HepG2 (cell line): ENCODE data around the gene DSCAM. TPM values are rescaled to one million over a fixed set of nuclear protein-coding genes. Genes with fewer than 3 reads are reported as not detected.

Source experiments
- CBX2 ChIP-seq, 2 experiments: fragments of 200-600 bp in 1 of 2; sonication (generic); formaldehyde crosslinking in 1 of 2; IDR thresholded peaks; 2 replicates each; pipeline versions ENCODE4 v1.7.0 to v1.8.1; 2018 to 2022; ENCODE audit warnings: low read depth in 2 of 2, low read length in 1 of 2, mild to moderate bottlenecking in 1 of 2, missing genetic modification reagents in 1 of 2
- HDAC2 ChIP-seq: sonication (generic); formaldehyde crosslinking; IDR thresholded peaks from 2 replicates; pipeline ENCODE4 v1.4.0; 2020; ENCODE audit warnings: missing genetic modification reagents
- NCOA5 ChIP-seq: sonication (generic); formaldehyde crosslinking; IDR thresholded peaks from 2 replicates; pipeline ENCODE4 v1.4.0; 2020; ENCODE audit warnings: missing genetic modification reagents
- PAX8 ChIP-seq: sonication (generic); formaldehyde crosslinking; IDR thresholded peaks from 2 replicates; pipeline ENCODE4 v1.8.0; 2022; ENCODE audit warnings: mild to moderate bottlenecking, missing genetic modification reagents, borderline replicate concordance
- SMARCC2 ChIP-seq: fragments of 450-650 bp; IDR thresholded peaks from 2 replicates; pipeline ENCODE4 v1.6.1; 2017; ENCODE audit warnings: antibody characterized with exemption, mild to moderate bottlenecking
- SMARCE1 ChIP-seq: fragments of 450-650 bp; IDR thresholded peaks from 2 replicates; pipeline ENCODE4 v1.6.1; 2017; ENCODE audit warnings: borderline replicate concordance
- ZFP1 ChIP-seq: IDR thresholded peaks from 2 replicates; pipeline ENCODE4 v1.6.1; 2016
- ZNF274 ChIP-seq: sonication (generic); formaldehyde crosslinking; IDR thresholded peaks from 2 replicates; pipeline ENCODE4 v1.5.1; 2020; ENCODE audit warnings: mild to moderate bottlenecking, missing genetic modification reagents
- ZNF619 ChIP-seq: sonication (generic); formaldehyde crosslinking; IDR thresholded peaks from 2 replicates; pipeline ENCODE4 v1.4.0; 2020; ENCODE audit warnings: mild to moderate bottlenecking, missing genetic modification reagents
- ZNF746 ChIP-seq: sonication (generic); formaldehyde crosslinking; IDR thresholded peaks from 2 replicates; pipeline ENCODE4 v1.8.0; 2022; ENCODE audit warnings: mild to moderate bottlenecking, missing genetic modification reagents
- polyA plus RNA-seq, 8 experiments: library from polyadenylated mRNA; depleted of rRNA in 3 of 8; stranded (reverse) in 7 of 8; unstranded in 1 of 8; fragments of >200 nt; fragmentation: Illumina TruSeq in 4 of 8; extraction: Trizol in 4 of 8; gene quantifications; 2 replicates each; pipeline versions ENCODE4 v1.2.1 to v1.2.3, GENCODE V29; 2011 to 2016; ENCODE audit warnings: low read depth in 4 of 8, missing spikeins in 1 of 8, mixed read lengths in 1 of 8; ENCODE audit not compliant: insufficient read depth in 1 of 8
- total RNA-seq, 5 experiments: library from RNA; depleted of rRNA; stranded (reverse); fragments of >200 nt; fragmentation: Illumina TruSeq; extraction: Trizol; gene quantifications; 2 replicates each; pipeline ENCODE4 v1.2.3, GENCODE V29; 2016; ENCODE audit warnings: low read depth in 1 of 5
- TF ChIP-seq, protein P1 (sequence below), 2 experiments: sonication (generic) in 1 of 2; formaldehyde crosslinking in 1 of 2; IDR thresholded peaks; 2 replicates each; pipeline versions ENCODE4 v1.6.1 to v1.9.0; 2014 to 2022; ENCODE audit warnings: antibody characterized with exemption in 1 of 2, borderline replicate concordance in 1 of 2, inconsistent platforms in 1 of 2, low read depth in 1 of 2, missing genetic modification reagents in 1 of 2
- TF ChIP-seq, protein P2 (sequence below): sonication (generic); formaldehyde crosslinking; IDR thresholded peaks from 2 replicates; pipeline ENCODE4 v1.8.1; 2023; ENCODE audit warnings: mild to moderate bottlenecking, missing genetic modification reagents
- TF ChIP-seq, protein P3 (sequence below): sonication (generic); formaldehyde crosslinking; IDR thresholded peaks from 2 replicates; pipeline ENCODE4 v1.9.0; 2021; ENCODE audit warnings: missing genetic modification reagents, borderline replicate concordance

The DSCAM gene
- total and polyA plus RNA-seq, 2 of the 13 experiments (the other 11 are each of a cell fraction or from before 2014, with no cell fraction given) = not detected

DNA sequence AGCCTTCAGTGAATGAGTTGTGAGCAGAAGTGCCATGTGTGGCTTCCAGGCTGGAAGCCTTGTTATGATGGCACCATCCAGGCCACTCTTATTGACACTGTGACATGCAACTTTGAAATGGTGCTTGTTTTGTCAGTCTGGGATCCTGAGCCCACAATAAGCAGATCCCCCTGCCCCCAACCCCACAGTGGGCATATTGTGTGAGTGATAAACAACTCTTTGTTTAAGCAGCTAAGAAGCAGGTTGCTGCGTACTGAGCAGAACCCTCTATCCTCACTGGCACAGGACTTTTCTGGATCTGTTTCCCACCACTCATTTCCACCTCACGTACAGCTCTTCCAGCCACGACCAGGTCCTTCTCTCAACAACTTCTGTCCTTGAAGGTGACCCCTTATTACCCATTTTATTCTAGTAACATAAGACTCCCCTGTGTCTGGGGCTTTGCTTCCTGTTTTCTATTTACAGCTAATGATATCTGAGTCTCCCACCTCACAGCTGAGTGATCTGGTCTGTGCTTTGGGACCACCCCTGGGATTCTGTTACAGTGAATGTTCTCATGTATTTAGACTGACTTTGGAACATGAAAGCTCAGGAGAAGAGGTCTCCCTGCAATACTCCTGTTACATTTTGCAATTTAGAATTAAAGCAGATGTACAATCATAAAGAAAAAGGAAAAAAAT is 604.2 kb downstream of the DSCAM start (continued):
- TF ChIP-seq, protein P1, sequence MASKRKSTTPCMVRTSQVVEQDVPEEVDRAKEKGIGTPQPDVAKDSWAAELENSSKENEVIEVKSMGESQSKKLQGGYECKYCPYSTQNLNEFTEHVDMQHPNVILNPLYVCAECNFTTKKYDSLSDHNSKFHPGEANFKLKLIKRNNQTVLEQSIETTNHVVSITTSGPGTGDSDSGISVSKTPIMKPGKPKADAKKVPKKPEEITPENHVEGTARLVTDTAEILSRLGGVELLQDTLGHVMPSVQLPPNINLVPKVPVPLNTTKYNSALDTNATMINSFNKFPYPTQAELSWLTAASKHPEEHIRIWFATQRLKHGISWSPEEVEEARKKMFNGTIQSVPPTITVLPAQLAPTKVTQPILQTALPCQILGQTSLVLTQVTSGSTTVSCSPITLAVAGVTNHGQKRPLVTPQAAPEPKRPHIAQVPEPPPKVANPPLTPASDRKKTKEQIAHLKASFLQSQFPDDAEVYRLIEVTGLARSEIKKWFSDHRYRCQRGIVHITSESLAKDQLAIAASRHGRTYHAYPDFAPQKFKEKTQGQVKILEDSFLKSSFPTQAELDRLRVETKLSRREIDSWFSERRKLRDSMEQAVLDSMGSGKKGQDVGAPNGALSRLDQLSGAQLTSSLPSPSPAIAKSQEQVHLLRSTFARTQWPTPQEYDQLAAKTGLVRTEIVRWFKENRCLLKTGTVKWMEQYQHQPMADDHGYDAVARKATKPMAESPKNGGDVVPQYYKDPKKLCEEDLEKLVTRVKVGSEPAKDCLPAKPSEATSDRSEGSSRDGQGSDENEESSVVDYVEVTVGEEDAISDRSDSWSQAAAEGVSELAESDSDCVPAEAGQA (IDR thresholded peaks at IDR 0.05; ENCODE audit: low read depth) = no peak
- TF ChIP-seq, protein P1 (CRISPR knock-in tag; IDR thresholded peaks at IDR 0.05; ENCODE audit: borderline replicate concordance) = no peak
- no peak for TF ChIP-seq ZNF746 (CRISPR knock-in tag)
- TF ChIP-seq NCOA5 (CRISPR knock-in tag) = no peak
- TF ChIP-seq SMARCC2 = no peak
- no peak for TF ChIP-seq HDAC2 (CRISPR knock-in tag)
- TF ChIP-seq, protein P2, sequence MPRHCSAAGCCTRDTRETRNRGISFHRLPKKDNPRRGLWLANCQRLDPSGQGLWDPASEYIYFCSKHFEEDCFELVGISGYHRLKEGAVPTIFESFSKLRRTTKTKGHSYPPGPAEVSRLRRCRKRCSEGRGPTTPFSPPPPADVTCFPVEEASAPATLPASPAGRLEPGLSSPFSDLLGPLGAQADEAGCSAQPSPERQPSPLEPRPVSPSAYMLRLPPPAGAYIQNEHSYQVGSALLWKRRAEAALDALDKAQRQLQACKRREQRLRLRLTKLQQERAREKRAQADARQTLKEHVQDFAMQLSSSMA (CRISPR knock-in tag) = no peak
- TF ChIP-seq ZFP1 (CRISPR knock-in tag) = no peak
- no peak for TF ChIP-seq ZNF619 (CRISPR knock-in tag)
- TF ChIP-seq, protein P3, sequence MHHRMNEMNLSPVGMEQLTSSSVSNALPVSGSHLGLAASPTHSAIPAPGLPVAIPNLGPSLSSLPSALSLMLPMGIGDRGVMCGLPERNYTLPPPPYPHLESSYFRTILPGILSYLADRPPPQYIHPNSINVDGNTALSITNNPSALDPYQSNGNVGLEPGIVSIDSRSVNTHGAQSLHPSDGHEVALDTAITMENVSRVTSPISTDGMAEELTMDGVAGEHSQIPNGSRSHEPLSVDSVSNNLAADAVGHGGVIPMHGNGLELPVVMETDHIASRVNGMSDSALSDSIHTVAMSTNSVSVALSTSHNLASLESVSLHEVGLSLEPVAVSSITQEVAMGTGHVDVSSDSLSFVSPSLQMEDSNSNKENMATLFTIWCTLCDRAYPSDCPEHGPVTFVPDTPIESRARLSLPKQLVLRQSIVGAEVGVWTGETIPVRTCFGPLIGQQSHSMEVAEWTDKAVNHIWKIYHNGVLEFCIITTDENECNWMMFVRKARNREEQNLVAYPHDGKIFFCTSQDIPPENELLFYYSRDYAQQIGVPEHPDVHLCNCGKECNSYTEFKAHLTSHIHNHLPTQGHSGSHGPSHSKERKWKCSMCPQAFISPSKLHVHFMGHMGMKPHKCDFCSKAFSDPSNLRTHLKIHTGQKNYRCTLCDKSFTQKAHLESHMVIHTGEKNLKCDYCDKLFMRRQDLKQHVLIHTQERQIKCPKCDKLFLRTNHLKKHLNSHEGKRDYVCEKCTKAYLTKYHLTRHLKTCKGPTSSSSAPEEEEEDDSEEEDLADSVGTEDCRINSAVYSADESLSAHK = no peak
- no peak for TF ChIP-seq SMARCE1
- no peak for TF ChIP-seq PAX8 (CRISPR knock-in tag)
- no peak for TF ChIP-seq ZNF274 (CRISPR knock-in tag)
- no peak for TF ChIP-seq CBX2 (IDR thresholded peaks at IDR 0.05; ENCODE audit: low read depth, low read length)
- TF ChIP-seq CBX2 (CRISPR knock-in tag; IDR thresholded peaks at IDR 0.05; ENCODE audit: low read depth) = no peak
